K562 (cell line): ENCODE data around the gene AP2A2. TPM values are rescaled to one million over a fixed set of nuclear protein-coding genes. Genes with fewer than 3 reads are reported as not detected.

ENCODE experiments used
- BHLHE40 ChIP-seq: IDR thresholded peaks from 2 replicates; pipeline ENCODE4 v1.6.1; 2011; ENCODE audit warnings: low read length, improper control_type of control experiment
- CHD1 ChIP-seq: fragments of 200-600 bp; sonication (generic); IDR thresholded peaks from one replicate; pipeline ENCODE4 v1.6.1; 2012; ENCODE audit warnings: mild to moderate bottlenecking, moderate library complexity, low read length, inconsistent platforms
- CTBP1 ChIP-seq: fragments of 450-650 bp; IDR thresholded peaks from 2 replicates; pipeline ENCODE4 v1.6.1; 2016; ENCODE audit warnings: borderline replicate concordance
- EP400 ChIP-seq: fragments of 450-650 bp; IDR thresholded peaks from 2 replicates; pipeline ENCODE4 v1.6.1; 2017; ENCODE audit warnings: antibody characterized with exemption, mild to moderate bottlenecking, moderate library complexity
- FOXM1 ChIP-seq, 2 experiments: fragments of 450-650 bp in 1 of 2; sonication (generic) in 1 of 2; formaldehyde crosslinking in 1 of 2; IDR thresholded peaks; 2 replicates each; pipeline versions ENCODE4 v1.6.1 to v1.9.0; 2017 to 2022; ENCODE audit warnings: low read depth in 2 of 2, mild to moderate bottlenecking in 2 of 2, missing genetic modification reagents in 1 of 2, moderate library complexity in 1 of 2
- HDAC2 ChIP-seq: fragments of 450-650 bp; IDR thresholded peaks from 2 replicates; pipeline ENCODE4 v1.6.1; 2016; ENCODE audit warnings: mild to moderate bottlenecking
- POLR3G ChIP-seq: IDR thresholded peaks from 2 replicates; pipeline ENCODE4 v1.6.1; 2011; ENCODE audit not compliant: insufficient read length, insufficient replicate concordance; ENCODE audit errors: extremely low read depth
- PTBP1 ChIP-seq: fragments of 200-400 bp; formaldehyde crosslinking; IDR thresholded peaks from 2 replicates; pipeline ENCODE4 v1.6.1; 2017; ENCODE audit warnings: low read depth, low read length
- ZBED1 ChIP-seq: IDR thresholded peaks from 2 replicates; pipeline ENCODE4 v1.6.1; 2014
- ZBTB7A ChIP-seq: IDR thresholded peaks from 2 replicates; pipeline ENCODE4 v1.6.1; 2011; ENCODE audit warnings: low read depth, mild to moderate bottlenecking, low read length, moderate library complexity, borderline replicate concordance; ENCODE audit not compliant: control insufficient read depth
- ZNF583 ChIP-seq: fragments of 250-450 bp; sonication (Bioruptor Pico); IDR thresholded peaks from 2 replicates; pipeline ENCODE4 v1.4.0; 2020
- polyA plus RNA-seq, 8 experiments: library from polyadenylated mRNA; depleted of rRNA in 4 of 8; stranded (reverse) in 5 of 8; unstranded in 3 of 8; fragments of >200 nt; fragmentation: Nextera tagmentation in 2 of 8; fragmentation: Illumina TruSeq in 1 of 8; extraction: Ambion mirVana in 2 of 8; extraction: Trizol in 1 of 8; gene quantifications; 2 replicates each; pipeline versions ENCODE4 v1.2.1 to v1.2.3, GENCODE V29; 2011 to 2014; ENCODE audit warnings: inconsistent platforms in 1 of 8, missing spikeins in 1 of 8
- total RNA-seq, 7 experiments: library from RNA; depleted of rRNA in 6 of 7; stranded (reverse); fragments of >200 nt in 6 of 7; fragmentation: Illumina TruSeq in 2 of 7; extraction: Trizol in 2 of 7; gene quantifications; 2 replicates each; pipeline versions ENCODE4 v1.2.1 to v1.2.3, GENCODE V29; 2011 to 2021; ENCODE audit warnings: low replicate concordance in 1 of 7
- TF ChIP-seq, protein P1 (sequence below): fragments of 250-450 bp; sonication (Bioruptor Pico); IDR thresholded peaks from 2 replicates; pipeline ENCODE4 v1.9.0; 2021; ENCODE audit warnings: mild to moderate bottlenecking, inconsistent platforms
- TF ChIP-seq, protein P2 (sequence below), 2 experiments: fragments of 450-650 bp; conservative IDR thresholded peaks; 2 replicates each; pipeline ENCODE4 v1.6.1; 2017; ENCODE audit warnings: mild to moderate bottlenecking in 2 of 2, moderate library complexity in 2 of 2
- TF ChIP-seq, protein P3 (sequence below), 2 experiments: IDR thresholded peaks; 2 replicates each; pipeline ENCODE4 v1.6.1; 2012; ENCODE audit warnings: improper control_type of control experiment in 2 of 2, low read depth in 2 of 2, low read length in 2 of 2, borderline replicate concordance in 1 of 2
- TF ChIP-seq, protein P4 (sequence below): sonication (generic); formaldehyde crosslinking; IDR thresholded peaks from 2 replicates; pipeline ENCODE4 v1.4.0; 2020; ENCODE audit warnings: mild to moderate bottlenecking, missing genetic modification reagents
- TF ChIP-seq, protein P5 (sequence below): fragments of 450-650 bp; formaldehyde crosslinking; IDR thresholded peaks from 2 replicates; pipeline ENCODE4 v1.4.0; 2022; ENCODE audit warnings: missing genetic modification characterization

The AP2A2 gene
- total and polyA plus RNA-seq, 9 of the 15 experiments (the other 6 are each of a cell fraction or from before 2014, with no cell fraction given): 0.69 to 41.7 (median 15.2) TPM

DNA sequence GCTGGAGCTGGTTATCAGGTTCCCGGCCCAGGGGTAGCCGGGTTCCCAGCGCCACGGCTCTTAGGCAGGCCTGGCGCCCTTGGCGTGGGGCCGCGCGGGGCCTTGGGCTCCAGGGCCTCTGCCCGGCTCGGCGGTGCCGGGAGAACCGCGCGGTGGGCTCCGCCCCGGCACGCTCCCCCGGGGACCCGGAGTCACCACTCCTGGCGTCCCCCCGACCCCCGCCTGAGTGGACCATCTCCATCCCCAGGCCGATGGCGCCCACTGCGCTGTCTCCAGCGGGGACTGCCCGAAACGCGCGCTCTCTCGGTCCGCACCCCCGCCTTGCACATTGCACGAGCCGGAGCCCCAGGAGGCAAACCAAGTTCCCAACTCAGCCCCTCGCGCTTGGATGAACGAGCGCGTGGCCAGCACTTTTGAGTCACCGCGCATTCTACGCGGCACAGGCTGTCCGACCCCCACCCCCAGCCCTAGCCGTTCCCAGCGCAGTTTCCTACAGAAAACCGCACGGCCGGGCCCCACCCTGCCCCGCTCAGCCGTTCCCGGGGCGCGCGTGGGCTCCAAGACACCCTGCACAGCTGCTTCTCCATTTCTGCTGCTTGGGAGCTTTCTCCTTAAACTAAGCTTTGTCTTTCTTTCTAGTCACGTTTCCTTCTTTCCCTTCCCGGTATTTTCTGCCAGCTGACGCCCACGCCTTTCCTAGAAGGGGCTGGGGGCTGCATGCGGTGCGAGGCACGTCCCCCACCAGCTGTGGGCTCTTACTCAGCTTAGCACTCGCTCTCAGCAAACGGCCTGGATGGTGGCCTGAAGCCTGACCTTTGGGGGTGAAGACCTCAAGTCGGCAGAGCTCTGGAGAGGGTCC lies 14.4 kb upstream of the AP2A2 start (continued):
- TF ChIP-seq, protein P1, sequence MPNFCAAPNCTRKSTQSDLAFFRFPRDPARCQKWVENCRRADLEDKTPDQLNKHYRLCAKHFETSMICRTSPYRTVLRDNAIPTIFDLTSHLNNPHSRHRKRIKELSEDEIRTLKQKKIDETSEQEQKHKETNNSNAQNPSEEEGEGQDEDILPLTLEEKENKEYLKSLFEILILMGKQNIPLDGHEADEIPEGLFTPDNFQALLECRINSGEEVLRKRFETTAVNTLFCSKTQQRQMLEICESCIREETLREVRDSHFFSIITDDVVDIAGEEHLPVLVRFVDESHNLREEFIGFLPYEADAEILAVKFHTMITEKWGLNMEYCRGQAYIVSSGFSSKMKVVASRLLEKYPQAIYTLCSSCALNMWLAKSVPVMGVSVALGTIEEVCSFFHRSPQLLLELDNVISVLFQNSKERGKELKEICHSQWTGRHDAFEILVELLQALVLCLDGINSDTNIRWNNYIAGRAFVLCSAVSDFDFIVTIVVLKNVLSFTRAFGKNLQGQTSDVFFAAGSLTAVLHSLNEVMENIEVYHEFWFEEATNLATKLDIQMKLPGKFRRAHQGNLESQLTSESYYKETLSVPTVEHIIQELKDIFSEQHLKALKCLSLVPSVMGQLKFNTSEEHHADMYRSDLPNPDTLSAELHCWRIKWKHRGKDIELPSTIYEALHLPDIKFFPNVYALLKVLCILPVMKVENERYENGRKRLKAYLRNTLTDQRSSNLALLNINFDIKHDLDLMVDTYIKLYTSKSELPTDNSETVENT: peak; percentile 40; the same call in 1 of the 2 replicates
- TF ChIP-seq ZBTB7A (peak; percentile 6; the same call in 1 of the 2 replicates), ZBED1 (no peak), CTBP1 (peak; percentile 42), HDAC2 (0 out of 2 replicates have a peak, but pooled peaks have one; percentile 19), PTBP1 (no peak), CHD1 (peak; percentile 83), FOXM1 (IDR thresholded peaks at IDR 0.05; ENCODE audit: low read depth) (no peak), FOXM1 (CRISPR knock-in tag; IDR thresholded peaks at IDR 0.05; ENCODE audit: low read depth) (0 out of 2 replicates have a peak, but pooled peaks have one; percentile 1), EP400 (peak; percentile 45; the same call in 1 of the 2 replicates), POLR3G (no peak), ZNF583 (CRISPR knock-in tag) (no peak), BHLHE40 (peak; percentile 48)
- TF ChIP-seq, protein P2, sequence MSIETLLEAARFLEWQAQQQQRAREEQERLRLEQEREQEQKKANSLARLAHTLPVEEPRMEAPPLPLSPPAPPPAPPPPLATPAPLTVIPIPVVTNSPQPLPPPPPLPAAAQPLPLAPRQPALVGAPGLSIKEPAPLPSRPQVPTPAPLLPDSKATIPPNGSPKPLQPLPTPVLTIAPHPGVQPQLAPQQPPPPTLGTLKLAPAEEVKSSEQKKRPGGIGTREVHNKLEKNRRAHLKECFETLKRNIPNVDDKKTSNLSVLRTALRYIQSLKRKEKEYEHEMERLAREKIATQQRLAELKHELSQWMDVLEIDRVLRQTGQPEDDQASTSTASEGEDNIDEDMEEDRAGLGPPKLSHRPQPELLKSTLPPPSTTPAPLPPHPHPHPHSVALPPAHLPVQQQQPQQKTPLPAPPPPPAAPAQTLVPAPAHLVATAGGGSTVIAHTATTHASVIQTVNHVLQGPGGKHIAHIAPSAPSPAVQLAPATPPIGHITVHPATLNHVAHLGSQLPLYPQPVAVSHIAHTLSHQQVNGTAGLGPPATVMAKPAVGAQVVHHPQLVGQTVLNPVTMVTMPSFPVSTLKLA (conservative IDR thresholded peaks at IDR 0.05): peak in 1 of 2 experiments; percentile 20; a peak in 2 of 4 replicates
- TF ChIP-seq, protein P3, sequence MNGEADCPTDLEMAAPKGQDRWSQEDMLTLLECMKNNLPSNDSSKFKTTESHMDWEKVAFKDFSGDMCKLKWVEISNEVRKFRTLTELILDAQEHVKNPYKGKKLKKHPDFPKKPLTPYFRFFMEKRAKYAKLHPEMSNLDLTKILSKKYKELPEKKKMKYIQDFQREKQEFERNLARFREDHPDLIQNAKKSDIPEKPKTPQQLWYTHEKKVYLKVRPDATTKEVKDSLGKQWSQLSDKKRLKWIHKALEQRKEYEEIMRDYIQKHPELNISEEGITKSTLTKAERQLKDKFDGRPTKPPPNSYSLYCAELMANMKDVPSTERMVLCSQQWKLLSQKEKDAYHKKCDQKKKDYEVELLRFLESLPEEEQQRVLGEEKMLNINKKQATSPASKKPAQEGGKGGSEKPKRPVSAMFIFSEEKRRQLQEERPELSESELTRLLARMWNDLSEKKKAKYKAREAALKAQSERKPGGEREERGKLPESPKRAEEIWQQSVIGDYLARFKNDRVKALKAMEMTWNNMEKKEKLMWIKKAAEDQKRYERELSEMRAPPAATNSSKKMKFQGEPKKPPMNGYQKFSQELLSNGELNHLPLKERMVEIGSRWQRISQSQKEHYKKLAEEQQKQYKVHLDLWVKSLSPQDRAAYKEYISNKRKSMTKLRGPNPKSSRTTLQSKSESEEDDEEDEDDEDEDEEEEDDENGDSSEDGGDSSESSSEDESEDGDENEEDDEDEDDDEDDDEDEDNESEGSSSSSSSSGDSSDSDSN (IDR thresholded peaks at IDR 0.05; ENCODE audit: borderline replicate concordance in 1 of 2, low read depth in 2 of 2, low read length in 2 of 2): 0 out of 4 replicates have a peak, but pooled peaks of 1 of the 2 experiments have one; percentile 14
- TF ChIP-seq, protein P4, sequence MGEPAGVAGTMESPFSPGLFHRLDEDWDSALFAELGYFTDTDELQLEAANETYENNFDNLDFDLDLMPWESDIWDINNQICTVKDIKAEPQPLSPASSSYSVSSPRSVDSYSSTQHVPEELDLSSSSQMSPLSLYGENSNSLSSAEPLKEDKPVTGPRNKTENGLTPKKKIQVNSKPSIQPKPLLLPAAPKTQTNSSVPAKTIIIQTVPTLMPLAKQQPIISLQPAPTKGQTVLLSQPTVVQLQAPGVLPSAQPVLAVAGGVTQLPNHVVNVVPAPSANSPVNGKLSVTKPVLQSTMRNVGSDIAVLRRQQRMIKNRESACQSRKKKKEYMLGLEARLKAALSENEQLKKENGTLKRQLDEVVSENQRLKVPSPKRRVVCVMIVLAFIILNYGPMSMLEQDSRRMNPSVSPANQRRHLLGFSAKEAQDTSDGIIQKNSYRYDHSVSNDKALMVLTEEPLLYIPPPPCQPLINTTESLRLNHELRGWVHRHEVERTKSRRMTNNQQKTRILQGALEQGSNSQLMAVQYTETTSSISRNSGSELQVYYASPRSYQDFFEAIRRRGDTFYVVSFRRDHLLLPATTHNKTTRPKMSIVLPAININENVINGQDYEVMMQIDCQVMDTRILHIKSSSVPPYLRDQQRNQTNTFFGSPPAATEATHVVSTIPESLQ (CRISPR knock-in tag): 0 out of 2 replicates have a peak, but pooled peaks have one; percentile 48
- TF ChIP-seq, protein P5, sequence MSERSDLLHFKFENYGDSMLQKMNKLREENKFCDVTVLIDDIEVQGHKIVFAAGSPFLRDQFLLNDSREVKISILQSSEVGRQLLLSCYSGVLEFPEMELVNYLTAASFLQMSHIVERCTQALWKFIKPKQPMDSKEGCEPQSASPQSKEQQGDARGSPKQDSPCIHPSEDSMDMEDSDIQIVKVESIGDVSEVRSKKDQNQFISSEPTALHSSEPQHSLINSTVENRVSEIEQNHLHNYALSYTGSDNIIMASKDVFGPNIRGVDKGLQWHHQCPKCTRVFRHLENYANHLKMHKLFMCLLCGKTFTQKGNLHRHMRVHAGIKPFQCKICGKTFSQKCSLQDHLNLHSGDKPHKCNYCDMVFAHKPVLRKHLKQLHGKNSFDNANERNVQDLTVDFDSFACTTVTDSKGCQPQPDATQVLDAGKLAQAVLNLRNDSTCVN (CRISPR knock-in tag): no peak
